Fibroblast of lung (primary cell): Measurements from ENCODE around the gene KIAA1671. TPM values are rescaled to one million over a fixed set of nuclear protein-coding genes. Genes with fewer than 3 reads are reported as not detected.

Experiments used
- DNase-seq, 2 donors: peaks; one replicate each; pipeline versions ENCODE4 v3.0.0 to v3.0.0-alpha.2; 2010; ENCODE audit warnings: low read depth in 2 of 2
- H2AFZ ChIP-seq: 2 replicates; pipeline ENCODE4 v1.5.1; 2012; ENCODE audit warnings: low read length, control low read depth, inconsistent platforms
- H3K27ac ChIP-seq: 2 replicates; pipeline ENCODE4 v1.5.1; 2011; ENCODE audit warnings: low read length, control low read depth; ENCODE audit not compliant: insufficient read depth
- H3K27me3 ChIP-seq: 2 replicates; pipeline ENCODE4 v1.5.1; 2011; ENCODE audit warnings: mild to moderate bottlenecking, low read length; ENCODE audit not compliant: control insufficient read depth, insufficient read depth
- H3K36me3 ChIP-seq: 2 replicates; pipeline ENCODE4 v1.5.1; 2011; ENCODE audit warnings: low read length; ENCODE audit not compliant: control insufficient read depth, insufficient read depth
- H3K4me1 ChIP-seq: 2 replicates; pipeline ENCODE4 v1.5.1; 2011; ENCODE audit warnings: low read length; ENCODE audit not compliant: control insufficient read depth, insufficient read depth; ENCODE audit errors: extremely low read depth
- H3K4me2 ChIP-seq: 2 replicates; pipeline ENCODE4 v1.5.1; 2011; ENCODE audit warnings: low read length, control low read depth; ENCODE audit not compliant: insufficient read depth; ENCODE audit errors: extremely low read depth
- H3K4me3 ChIP-seq, 4 experiments: fragments of 200-600 bp in 1 of 4; sonication (generic) in 1 of 4; replicated peaks in 1 of 4; 2 replicates each; pipeline ENCODE4 v1.5.1; 2011 to 2016; ENCODE audit warnings: low read length in 4 of 4, low read depth in 3 of 4, mild to moderate bottlenecking in 3 of 4, control low read depth in 2 of 4, inconsistent platforms in 1 of 4, mixed read lengths in 1 of 4; ENCODE audit not compliant: insufficient read depth in 1 of 4; ENCODE audit errors: control extremely low read depth in 1 of 4
- H3K79me2 ChIP-seq: 2 replicates; pipeline ENCODE4 v1.5.1; 2012; ENCODE audit warnings: mild to moderate bottlenecking, low read length, inconsistent platforms; ENCODE audit not compliant: control insufficient read depth, insufficient read depth
- H3K9ac ChIP-seq: 2 replicates; pipeline ENCODE4 v1.5.1; 2011; ENCODE audit warnings: mild to moderate bottlenecking, low read length, control low read depth; ENCODE audit not compliant: insufficient read depth
- H3K9me3 ChIP-seq: 2 replicates; pipeline ENCODE4 v1.5.1; 2012; ENCODE audit warnings: low read depth, low read length; ENCODE audit not compliant: control insufficient read depth, insufficient read depth
- H4K20me1 ChIP-seq: 2 replicates; pipeline ENCODE4 v1.5.1; 2011; ENCODE audit warnings: low read length; ENCODE audit not compliant: control insufficient read depth, insufficient read depth; ENCODE audit errors: extremely low read depth
- EZH2 ChIP-seq: IDR thresholded peaks from 2 replicates; pipeline ENCODE4 v1.5.1; 2012; ENCODE audit warnings: low read length, control low read depth, mild to moderate bottlenecking; ENCODE audit errors: missing control alignments
- polyA plus RNA-seq, 2 donors: library from polyadenylated mRNA; depleted of rRNA in 1 of 2; stranded (reverse) in 1 of 2; unstranded in 1 of 2; fragments of >200 nt; gene quantifications; 2 replicates each; pipeline ENCODE4 v1.2.1, GENCODE V29; 2011 to 2012; ENCODE audit warnings: missing spikeins in 1 of 2
- total RNA-seq: library from RNA; depleted of rRNA; stranded (reverse); fragments of >200 nt; gene quantifications from 2 replicates; pipeline ENCODE4 v1.2.1, GENCODE V29; 2014
- TF ChIP-seq, protein P1 (sequence below), 2 donors: IDR thresholded peaks in 1 of 2; conservative IDR thresholded peaks in 1 of 2; 1 replicate in 1 of 2; 2 replicates in 1 of 2; pipeline ENCODE4 v1.5.1; 2011 to 2012; ENCODE audit warnings: low read length in 2 of 2, control low read depth in 1 of 2, inconsistent platforms in 1 of 2, low read depth in 1 of 2, mild to moderate bottlenecking in 1 of 2

KIAA1671 gene
- total and polyA plus RNA-seq, 2 donors (not counting 1 experiment from before 2014, with no cell fraction given): 0.34 to 1.3 TPM

DNA sequence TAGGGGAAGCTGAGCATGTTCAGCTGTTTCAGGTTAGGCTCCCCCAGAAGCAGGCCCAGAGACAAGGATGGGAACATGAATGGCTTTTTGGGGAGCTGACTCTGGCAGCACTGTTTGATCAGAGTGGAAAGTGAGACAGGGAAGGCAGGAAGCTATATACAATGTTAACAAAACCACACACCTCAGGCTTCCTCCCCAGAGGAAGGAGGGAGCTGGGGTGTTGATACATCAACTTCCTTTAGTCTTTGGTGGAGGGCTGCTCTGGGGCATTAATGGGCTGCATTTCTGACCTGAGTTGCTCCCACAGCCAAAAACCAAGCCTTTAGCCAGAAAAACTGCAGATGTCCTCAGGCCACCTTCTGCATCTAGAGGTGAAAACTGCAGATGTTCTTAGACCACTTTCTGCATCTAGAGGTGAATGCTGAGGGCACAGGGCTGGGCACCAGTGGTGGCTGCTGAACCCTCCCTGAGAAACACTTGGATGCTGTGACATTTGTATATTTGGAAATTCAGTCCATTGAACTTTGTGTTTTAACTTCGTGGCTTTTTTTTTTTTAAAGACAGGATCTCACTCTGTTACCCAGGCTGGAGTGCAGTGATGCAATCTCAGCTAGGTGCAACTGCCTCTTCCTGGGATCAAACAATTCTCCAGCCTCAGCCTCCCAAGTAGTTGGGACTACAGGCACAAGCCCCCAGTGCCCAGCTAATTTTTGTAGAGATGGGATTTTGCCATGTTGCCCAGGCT, 49.9 kb downstream of the KIAA1671 start:
- Histone ChIP-seq H3K36me3 (no peaks in the 10 kb centered on the region), H3K79me2 (no peaks in the 10 kb centered on the region), H3K4me2 (no peak overlapping the region), H3K4me3 (no peak overlapping the region), H3K9me3 (no peaks in the 10 kb centered on the region), H3K27me3 (no peaks in the 10 kb centered on the region), H3K9ac (no peak overlapping the region), H3K27ac (no peak overlapping the region), H4K20me1 (no peaks in the 10 kb centered on the region), H3K4me1 (no peaks in the 10 kb centered on the region), H2AFZ (no peak overlapping the region)
- DNase-seq: no peak
- TF ChIP-seq EZH2: no peak
- TF ChIP-seq, protein P1, sequence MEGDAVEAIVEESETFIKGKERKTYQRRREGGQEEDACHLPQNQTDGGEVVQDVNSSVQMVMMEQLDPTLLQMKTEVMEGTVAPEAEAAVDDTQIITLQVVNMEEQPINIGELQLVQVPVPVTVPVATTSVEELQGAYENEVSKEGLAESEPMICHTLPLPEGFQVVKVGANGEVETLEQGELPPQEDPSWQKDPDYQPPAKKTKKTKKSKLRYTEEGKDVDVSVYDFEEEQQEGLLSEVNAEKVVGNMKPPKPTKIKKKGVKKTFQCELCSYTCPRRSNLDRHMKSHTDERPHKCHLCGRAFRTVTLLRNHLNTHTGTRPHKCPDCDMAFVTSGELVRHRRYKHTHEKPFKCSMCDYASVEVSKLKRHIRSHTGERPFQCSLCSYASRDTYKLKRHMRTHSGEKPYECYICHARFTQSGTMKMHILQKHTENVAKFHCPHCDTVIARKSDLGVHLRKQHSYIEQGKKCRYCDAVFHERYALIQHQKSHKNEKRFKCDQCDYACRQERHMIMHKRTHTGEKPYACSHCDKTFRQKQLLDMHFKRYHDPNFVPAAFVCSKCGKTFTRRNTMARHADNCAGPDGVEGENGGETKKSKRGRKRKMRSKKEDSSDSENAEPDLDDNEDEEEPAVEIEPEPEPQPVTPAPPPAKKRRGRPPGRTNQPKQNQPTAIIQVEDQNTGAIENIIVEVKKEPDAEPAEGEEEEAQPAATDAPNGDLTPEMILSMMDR (conservative IDR thresholded peaks at IDR 0.05 in 1 of 2, IDR thresholded peaks at IDR 0.05 in 1 of 2; ENCODE audit: low read depth in 1 of 2, low read length in 2 of 2): no peak

DNA sequence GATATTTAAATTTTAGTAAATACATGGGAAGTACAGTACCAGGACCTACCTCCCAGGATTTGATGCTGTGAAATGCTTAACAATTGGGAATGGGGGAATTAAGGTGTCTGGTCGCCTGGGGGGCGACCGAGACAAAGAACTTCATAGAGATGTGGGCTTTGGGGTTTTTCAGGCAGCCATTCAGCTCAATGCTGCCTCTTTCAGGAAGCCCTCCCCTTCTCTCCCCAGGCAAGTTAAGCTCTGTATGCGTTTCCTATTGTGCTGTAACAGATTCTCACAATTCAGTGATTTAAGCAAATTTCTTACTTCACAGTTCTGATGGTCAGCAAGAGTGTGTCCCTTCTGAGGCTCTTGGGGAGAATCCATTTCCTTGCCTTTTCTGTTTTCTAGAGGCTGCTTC, 53.8 kb downstream of the KIAA1671 start:
- H3K9ac ChIP-seq: no peak overlapping the region
- no peak overlapping the region for H3K4me3 ChIP-seq
- H4K20me1 ChIP-seq: no peaks in the 10 kb centered on the region
- H3K27ac ChIP-seq: no peak overlapping the region
- no peaks in the 10 kb centered on the region for H3K36me3 ChIP-seq
- H3K9me3 ChIP-seq: no peaks in the 10 kb centered on the region
- TF ChIP-seq, protein P1 (conservative IDR thresholded peaks at IDR 0.05 in 1 of 2, IDR thresholded peaks at IDR 0.05 in 1 of 2; ENCODE audit: low read depth in 1 of 2, low read length in 2 of 2): no peak
- no peak for TF ChIP-seq EZH2
- no peak overlapping the region for H3K4me2 ChIP-seq
- no peaks in the 10 kb centered on the region for H3K27me3 ChIP-seq
- no peaks in the 10 kb centered on the region for H3K4me1 ChIP-seq
- DNase-seq: no peak
- no peaks in the 10 kb centered on the region for H3K79me2 ChIP-seq
- H2AFZ ChIP-seq: no peak overlapping the region

DNA sequence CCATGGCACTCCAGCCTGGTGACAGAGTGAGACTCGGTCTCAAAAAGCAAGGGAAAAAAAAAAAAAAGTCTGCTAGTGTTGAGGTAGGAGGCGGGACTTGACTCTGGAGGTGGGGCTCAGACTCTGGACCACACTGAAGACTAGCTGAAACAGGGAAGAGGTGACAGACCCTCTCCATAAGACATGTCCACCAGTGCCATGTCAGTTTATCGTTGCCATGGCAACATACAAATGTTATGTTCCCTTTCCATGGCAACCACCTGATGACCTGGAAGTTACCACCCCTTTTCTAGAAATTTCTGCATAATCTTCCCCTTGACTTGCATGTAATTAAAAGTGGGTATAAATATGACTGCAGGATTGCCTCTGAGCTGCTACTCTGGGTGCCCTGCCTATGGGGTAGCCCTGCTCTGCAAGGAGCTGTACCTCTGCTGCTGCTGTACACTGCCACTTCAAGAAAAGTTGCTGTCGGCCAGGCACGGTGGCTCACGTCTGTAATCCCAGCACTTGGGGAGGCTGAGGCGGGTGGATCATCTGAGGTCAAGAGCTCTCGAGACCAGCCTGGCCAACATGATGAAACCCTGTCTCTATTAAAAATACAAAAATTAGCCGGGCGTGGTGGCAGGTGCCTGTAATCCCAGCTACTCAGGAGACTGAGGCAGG, 55.1 kb downstream of the KIAA1671 start:
- no peak for DNase-seq
- Histone ChIP-seq H3K79me2 (no peaks in the 10 kb centered on the region), H2AFZ (no peak overlapping the region), H3K4me3 (no peak overlapping the region), H3K27me3 (no peaks in the 10 kb centered on the region), H3K36me3 (no peaks in the 10 kb centered on the region), H3K4me1 (no peaks in the 10 kb centered on the region), H3K9ac (no peak overlapping the region), H3K9me3 (no peaks in the 10 kb centered on the region), H3K27ac (no peak overlapping the region), H4K20me1 (no peaks in the 10 kb centered on the region), H3K4me2 (no peak overlapping the region)
- TF ChIP-seq, protein P1 (conservative IDR thresholded peaks at IDR 0.05 in 1 of 2, IDR thresholded peaks at IDR 0.05 in 1 of 2; ENCODE audit: low read depth in 1 of 2, low read length in 2 of 2): no peak
- TF ChIP-seq EZH2: no peak
